CD4-positive, alpha-beta T cell treated with Interleukin-15 for 1 hour (primary cell): ENCODE measurements around the gene IDI2.
A peak's percentile ranks its signal among the peaks of the same experiment; 100 is the strongest.
"Not testable (repeated sequence)": the region's sequence is repeated elsewhere in the genome, so short reads cannot be mapped to it uniquely, and the experiment has no call there.

Source experiments
- DNase-seq: peaks from one replicate; pipeline ENCODE4 v3.0.0-alpha.2; 2020

Gene IDI2

GRCh38 chr10:1025683-1026082, at the start of gene IDI2:
TSS of gene IDI2 (minus strand) at chr10:1025859. CDS start at chr10:1024723, 1,136 bp downstream.
- DNase-seq: no peak

- no peak for DNase-seq
Observed at GRCh38 chr10:1074748-1075308, 49.2 kb upstream of the IDI2 start.

GRCh38 chr10:1074052-1074747, 48.5 kb upstream of the IDI2 start:
- no peak for DNase-seq

GRCh38 chr10:1070919-1071318, 45.3 kb upstream of the IDI2 start:
- no peak for DNase-seq

GRCh38 chr10:1068380-1069361, 43.0 kb upstream of the IDI2 start:
- DNase-seq: no peak

GRCh38 chr10:1066734-1067133, 41.1 kb upstream of the IDI2 start:
- DNase-seq: not testable (repeated sequence)

GRCh38 chr10:1064964-1065247, 39.2 kb upstream of the IDI2 start:
- no peak for DNase-seq

- DNase-seq: peak; percentile 27
Observed at GRCh38 chr10:1063232-1063865, 37.7 kb upstream of the IDI2 start.

- no peak for DNase-seq
Observed at GRCh38 chr10:1061930-1062774, 36.5 kb upstream of the IDI2 start.

- DNase-seq: no peak
Observed at GRCh38 chr10:1059902-1060301, 34.2 kb upstream of the IDI2 start.

- no peak for DNase-seq
Observed at GRCh38 chr10:1058017-1058416, 32.4 kb upstream of the IDI2 start.

- no peak for DNase-seq
Observed at GRCh38 chr10:1057106-1057657, 31.5 kb upstream of the IDI2 start.

GRCh38 chr10:1056326-1057105, 30.9 kb upstream of the IDI2 start, which contains the start of gene WDR37:
TSS of gene WDR37 (plus strand) at chr10:1056385. CDS start at chr10:1072156, 15,771 bp downstream.
- peak; percentile 87 for DNase-seq

GRCh38 chr10:1054684-1055083, 29.0 kb upstream of the IDI2 start:
- DNase-seq: no peak

GRCh38 chr10:1050554-1050953, 24.9 kb upstream of the IDI2 start:
- DNase-seq: peak; percentile 58

GRCh38 chr10:1050145-1050544, 24.5 kb upstream of the IDI2 start:
- DNase-seq: no peak

- DNase-seq: no peak
Observed at GRCh38 chr10:1049425-1049958, 23.8 kb upstream of the IDI2 start.

- peak; percentile 98 for DNase-seq
Observed at GRCh38 chr10:1048732-1049424, 23.2 kb upstream of the IDI2 start, which contains the start of gene IDI1. TSS of gene IDI1 (minus strand) at chr10:1049119. CDS start at chr10:1049003, 116 bp downstream.

GRCh38 chr10:1048349-1048731, 22.7 kb upstream of the IDI2 start:
- peak; percentile 79 for DNase-seq

GRCh38 chr10:1047937-1048336, 22.3 kb upstream of the IDI2 start:
- DNase-seq: no peak
